ENCODE data around the gene GUCA2B.

GUCA2B gene

DNA sequence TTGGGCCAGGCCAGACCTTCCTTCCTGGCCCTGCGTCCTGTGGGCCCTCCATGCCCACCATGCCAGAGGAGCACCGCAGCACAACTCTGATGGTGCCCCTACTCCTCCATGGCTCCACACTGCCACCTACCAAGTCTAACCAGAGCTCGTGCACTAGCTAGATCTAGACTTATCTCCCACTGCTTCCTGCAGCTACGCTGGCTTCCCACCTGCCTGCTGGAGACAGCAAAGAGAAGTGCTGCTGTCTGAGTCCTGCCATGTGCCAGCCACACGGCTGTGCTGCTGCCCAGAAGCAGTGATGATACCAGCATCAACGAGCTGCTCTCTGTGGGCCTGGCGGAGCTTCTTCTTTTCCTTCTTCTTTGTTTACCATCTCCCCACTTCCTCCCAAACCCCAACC lies 4.5 kb downstream of the GUCA2B start:
- DNase-seq = peak; percentile 71 to 88 (median 80)
- peaks cover 0 to 12% (median 2%) of the 10 kb centered on the region in 5 experiments for H3K9me3 ChIP-seq (ENCODE audit: control extremely low read depth in 1 of 5, control insufficient read depth in 4 of 5, insufficient read depth in 2 of 5, low read depth in 1 of 5, low read length in 4 of 5)
- no peaks in the 10 kb centered on the region for H3K36me3 ChIP-seq (ENCODE audit: control insufficient read depth in 4 of 4, insufficient read depth in 4 of 4, low read length in 3 of 4)
- ChIA-PET POLR2A (no interaction called here), CTCF (interaction anchor here (0.8 to 3.4 kb wide), 6 partner anchors 9 to 584 kb away, joined by 3 to 23 read pairs (median 4); no protein-coding TSS in a partner anchor)
- H3K4me1 ChIP-seq (ENCODE audit: control extremely low read depth in 1 of 4, control insufficient read depth in 4 of 4, insufficient read depth in 4 of 4, low read length in 3 of 4) = peaks cover 0 to 11% (median 4%) of the 10 kb centered on the region in 4 experiments
- H3K27me3 ChIP-seq (replicated peaks in 2 of 5; ENCODE audit: control insufficient read depth in 4 of 5, insufficient read depth in 5 of 5, low read length in 4 of 5) = no peaks in the 10 kb centered on the region
- H3K27ac ChIP-seq (ENCODE audit: insufficient read depth in 1 of 2, low read depth in 1 of 2, low read length in 2 of 2, poor library complexity in 1 of 2, severe bottlenecking in 2 of 2) = no peak overlapping the region
- H3K4me3 ChIP-seq (ENCODE audit: control insufficient read depth in 1 of 7, extremely low read depth in 1 of 7, insufficient read depth in 4 of 7, low read depth in 2 of 7, low read length in 6 of 7) = no peak overlapping the region
- 20% methylated on average over 6 of the region's 7 CpGs for WGBS (ENCODE audit: insufficient coverage)

DNA sequence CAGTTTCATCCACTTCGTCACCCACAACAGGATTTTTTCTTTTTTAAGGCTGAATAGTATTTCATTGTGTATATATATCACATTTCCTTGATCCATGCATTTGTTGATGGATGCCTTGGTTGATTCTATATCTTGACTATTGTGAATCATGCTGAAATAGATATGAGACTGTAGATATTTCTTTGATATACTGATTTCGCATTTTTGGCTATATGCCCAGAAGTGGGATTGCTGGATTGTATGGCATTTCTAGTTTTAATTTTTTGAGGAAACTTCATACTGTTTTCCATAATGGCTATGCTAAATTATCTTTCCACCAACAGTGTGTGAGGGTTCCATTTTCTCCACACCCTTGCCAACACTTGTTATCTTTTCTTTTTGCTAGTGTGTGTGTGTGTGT lies 5.0 kb downstream of the GUCA2B start:
- CTCF ChIA-PET = interaction anchor here (1.0 to 3.4 kb wide), 4 partner anchors 11 to 584 kb away, joined by 3 to 23 read pairs (median 4); no protein-coding TSS in a partner anchor
- Histone ChIP-seq H3K36me3 (ENCODE audit: control insufficient read depth in 4 of 4, insufficient read depth in 4 of 4, low read length in 3 of 4) (no peaks in the 10 kb centered on the region), H3K27ac (ENCODE audit: insufficient read depth in 1 of 2, low read depth in 1 of 2, low read length in 2 of 2, poor library complexity in 1 of 2, severe bottlenecking in 2 of 2) (no peak overlapping the region), H3K4me1 (ENCODE audit: control extremely low read depth in 1 of 4, control insufficient read depth in 4 of 4, insufficient read depth in 4 of 4, low read length in 3 of 4) (peaks cover 0 to 11% (median 4%) of the 10 kb centered on the region in 4 experiments), H3K4me3 (ENCODE audit: control insufficient read depth in 1 of 7, extremely low read depth in 1 of 7, insufficient read depth in 4 of 7, low read depth in 2 of 7, low read length in 6 of 7) (no peak overlapping the region), H3K27me3 (replicated peaks in 2 of 5; ENCODE audit: control insufficient read depth in 4 of 5, insufficient read depth in 5 of 5, low read length in 4 of 5) (no peaks in the 10 kb centered on the region), H3K9me3 (ENCODE audit: control extremely low read depth in 1 of 5, control insufficient read depth in 4 of 5, insufficient read depth in 2 of 5, low read depth in 1 of 5, low read length in 4 of 5) (peaks cover 0 to 12% (median 2%) of the 10 kb centered on the region in 5 experiments)
- WGBS (ENCODE audit: insufficient coverage) = no CpG with 5 or more reads among the region's 2 CpGs
- POLR2A ChIA-PET = interaction anchor here (0.6 kb wide), 1 partner anchor 883 kb away, joined by 3 read pairs; no protein-coding TSS in a partner anchor
- DNase-seq = no peak

DNA sequence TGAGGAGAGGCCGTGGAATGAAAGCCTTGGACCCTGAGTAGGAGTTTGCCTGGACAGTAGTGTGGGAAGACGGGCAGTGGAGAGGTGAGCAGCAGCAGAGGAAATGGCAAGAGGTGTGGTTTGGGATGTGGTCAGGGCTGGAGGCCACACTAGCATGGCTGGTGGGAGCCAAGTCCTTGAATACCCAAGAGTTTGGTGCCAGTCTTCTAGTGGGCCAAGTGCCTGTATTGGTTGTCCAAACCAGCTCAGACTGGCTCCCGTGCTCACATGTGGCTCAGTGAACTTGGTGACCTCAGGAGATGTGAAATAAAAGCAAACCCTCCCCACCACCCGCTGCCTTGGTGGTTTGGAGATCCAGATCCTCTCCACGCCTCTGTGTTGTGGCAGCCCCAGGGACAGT lies 9.0 kb downstream of the GUCA2B start:
- H3K27ac ChIP-seq (ENCODE audit: insufficient read depth in 1 of 2, low read depth in 1 of 2, low read length in 2 of 2, poor library complexity in 1 of 2, severe bottlenecking in 2 of 2) = no peak overlapping the region
- H3K27me3 ChIP-seq (replicated peaks in 2 of 5; ENCODE audit: control insufficient read depth in 4 of 5, insufficient read depth in 5 of 5, low read length in 4 of 5) = no peaks in the 10 kb centered on the region
- ChIA-PET POLR2A (no interaction called here), CTCF (interaction anchor here (0.8 to 6.6 kb wide), 3 partner anchors 10 to 15 kb away, joined by 3 to 53 read pairs (median 3); no protein-coding TSS in a partner anchor)
- peaks cover 0 to 12% (median 2%) of the 10 kb centered on the region in 5 experiments for H3K9me3 ChIP-seq (ENCODE audit: control extremely low read depth in 1 of 5, control insufficient read depth in 4 of 5, insufficient read depth in 2 of 5, low read depth in 1 of 5, low read length in 4 of 5)
- DNase-seq = no peak
- H3K4me1 ChIP-seq (ENCODE audit: control extremely low read depth in 1 of 4, control insufficient read depth in 4 of 4, insufficient read depth in 4 of 4, low read length in 3 of 4) = peaks cover 0 to 11% (median 6%) of the 10 kb centered on the region in 4 experiments
- no peak overlapping the region for H3K4me3 ChIP-seq (ENCODE audit: control insufficient read depth in 1 of 7, extremely low read depth in 1 of 7, insufficient read depth in 4 of 7, low read depth in 2 of 7, low read length in 6 of 7)
- WGBS (ENCODE audit: insufficient coverage) = 86% methylated on average over 4 of the region's 5 CpGs
- no peaks in the 10 kb centered on the region for H3K36me3 ChIP-seq (ENCODE audit: control insufficient read depth in 4 of 4, insufficient read depth in 4 of 4, low read length in 3 of 4)

DNA sequence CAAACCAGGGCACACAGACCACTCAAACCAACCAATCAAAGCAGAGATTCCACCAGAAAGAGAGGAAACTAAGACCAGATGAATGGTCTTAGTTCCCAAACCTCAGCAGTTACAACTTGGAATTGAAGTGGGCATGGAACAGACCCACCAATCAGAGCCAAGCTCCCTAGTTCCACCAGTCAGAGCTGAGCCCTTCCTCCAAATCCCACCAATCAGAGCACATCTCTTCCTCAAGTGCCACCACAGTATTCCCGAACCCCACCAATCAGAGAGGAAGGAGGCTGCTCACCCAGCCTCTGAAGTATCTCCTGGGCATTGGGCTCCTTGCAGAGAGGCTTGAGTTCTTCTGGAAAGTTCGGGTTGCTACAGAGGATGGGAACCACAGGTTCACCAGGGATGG lies 9.9 kb downstream of the GUCA2B start:
- peaks cover 0 to 12% (median 2%) of the 10 kb centered on the region in 5 experiments for H3K9me3 ChIP-seq (ENCODE audit: control extremely low read depth in 1 of 5, control insufficient read depth in 4 of 5, insufficient read depth in 2 of 5, low read depth in 1 of 5, low read length in 4 of 5)
- no peaks in the 10 kb centered on the region for H3K27me3 ChIP-seq (replicated peaks in 2 of 5; ENCODE audit: control insufficient read depth in 4 of 5, insufficient read depth in 5 of 5, low read length in 4 of 5)
- peaks cover 0 to 8% (median 5%) of the 10 kb centered on the region in 4 experiments for H3K4me1 ChIP-seq (ENCODE audit: control extremely low read depth in 1 of 4, control insufficient read depth in 4 of 4, insufficient read depth in 4 of 4, low read length in 3 of 4)
- no peaks in the 10 kb centered on the region for H3K36me3 ChIP-seq (ENCODE audit: control insufficient read depth in 4 of 4, insufficient read depth in 4 of 4, low read length in 3 of 4)
- CTCF ChIA-PET = interaction anchor here (0.8 to 6.6 kb wide), 3 partner anchors 9 to 14 kb away, joined by 3 to 53 read pairs (median 3); no protein-coding TSS in a partner anchor
- no peak for DNase-seq
- 100% methylated on average over 2 of the region's 2 CpGs for WGBS (ENCODE audit: insufficient coverage)
- H3K27ac ChIP-seq (ENCODE audit: insufficient read depth in 1 of 2, low read depth in 1 of 2, low read length in 2 of 2, poor library complexity in 1 of 2, severe bottlenecking in 2 of 2) = no peak overlapping the region
- H3K4me3 ChIP-seq (ENCODE audit: control insufficient read depth in 1 of 7, extremely low read depth in 1 of 7, insufficient read depth in 4 of 7, low read depth in 2 of 7, low read length in 6 of 7) = no peak overlapping the region
- POLR2A ChIA-PET = no interaction called here

DNA sequence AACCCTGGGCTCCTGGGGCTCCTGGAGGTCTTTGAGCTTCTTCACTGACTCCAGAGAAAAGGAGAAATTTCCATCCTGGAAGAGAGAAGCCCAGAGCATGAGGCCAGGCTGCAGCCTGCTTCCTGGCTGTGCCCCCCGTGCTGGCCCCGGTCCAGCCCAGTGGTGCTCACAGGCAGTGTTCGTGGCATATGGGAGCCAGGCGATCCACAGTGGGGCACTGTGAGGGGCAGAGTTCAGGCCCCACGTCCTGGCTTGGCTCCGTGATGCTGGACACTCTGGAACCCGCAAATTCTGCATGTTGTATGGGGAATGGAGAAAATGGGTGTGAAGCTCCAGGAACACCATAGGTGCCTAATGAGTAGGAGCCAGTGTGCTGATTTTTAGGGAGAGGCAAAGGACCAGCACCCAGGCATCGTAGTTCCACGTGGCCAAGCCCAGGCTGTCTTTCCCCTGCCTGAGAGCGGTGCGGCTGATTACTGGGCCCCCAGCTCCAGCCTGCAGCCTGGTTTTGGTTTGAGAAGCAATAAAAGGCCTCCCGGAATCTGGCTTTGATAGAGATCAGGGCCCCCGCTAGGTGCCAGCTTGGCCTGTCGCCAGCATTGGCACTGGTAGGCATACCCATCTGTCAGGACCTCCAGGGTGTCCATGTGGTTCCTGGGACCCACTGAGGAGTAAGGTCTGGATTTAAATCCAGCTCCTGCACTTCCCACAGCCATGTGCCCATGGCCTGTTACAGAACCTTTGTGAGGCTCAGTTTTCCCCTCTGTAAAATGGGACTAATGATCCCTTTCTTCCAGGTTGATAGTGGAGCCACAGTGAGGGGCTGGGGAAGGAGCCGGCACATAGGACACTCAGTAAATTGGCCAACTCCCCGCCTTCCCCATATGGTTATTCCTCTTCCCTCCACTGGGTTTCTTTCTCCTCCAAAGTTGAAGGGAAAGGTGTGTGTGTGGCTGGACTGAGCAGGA lies 10.6 kb downstream of the GUCA2B start:
- ChIA-PET POLR2A (no interaction called here), CTCF (interaction anchor here (6.6 kb wide), 1 partner anchor 9 kb away, joined by 53 read pairs; no protein-coding TSS in a partner anchor)
- WGBS (ENCODE audit: insufficient coverage) = 91% methylated on average over 14 of the region's 16 CpGs
- Histone ChIP-seq H3K4me3 (ENCODE audit: control insufficient read depth in 1 of 7, extremely low read depth in 1 of 7, insufficient read depth in 4 of 7, low read depth in 2 of 7, low read length in 6 of 7) (no peak overlapping the region), H3K36me3 (ENCODE audit: control insufficient read depth in 4 of 4, insufficient read depth in 4 of 4, low read length in 3 of 4) (no peaks in the 10 kb centered on the region), H3K4me1 (ENCODE audit: control extremely low read depth in 1 of 4, control insufficient read depth in 4 of 4, insufficient read depth in 4 of 4, low read length in 3 of 4) (peaks cover 0 to 8% (median 5%) of the 10 kb centered on the region in 4 experiments), H3K27ac (ENCODE audit: insufficient read depth in 1 of 2, low read depth in 1 of 2, low read length in 2 of 2, poor library complexity in 1 of 2, severe bottlenecking in 2 of 2) (no peak overlapping the region), H3K27me3 (replicated peaks in 2 of 5; ENCODE audit: control insufficient read depth in 4 of 5, insufficient read depth in 5 of 5, low read length in 4 of 5) (no peaks in the 10 kb centered on the region), H3K9me3 (ENCODE audit: control extremely low read depth in 1 of 5, control insufficient read depth in 4 of 5, insufficient read depth in 2 of 5, low read depth in 1 of 5, low read length in 4 of 5) (peaks cover 0 to 12% (median 2%) of the 10 kb centered on the region in 5 experiments)
- DNase-seq = no peak

DNA sequence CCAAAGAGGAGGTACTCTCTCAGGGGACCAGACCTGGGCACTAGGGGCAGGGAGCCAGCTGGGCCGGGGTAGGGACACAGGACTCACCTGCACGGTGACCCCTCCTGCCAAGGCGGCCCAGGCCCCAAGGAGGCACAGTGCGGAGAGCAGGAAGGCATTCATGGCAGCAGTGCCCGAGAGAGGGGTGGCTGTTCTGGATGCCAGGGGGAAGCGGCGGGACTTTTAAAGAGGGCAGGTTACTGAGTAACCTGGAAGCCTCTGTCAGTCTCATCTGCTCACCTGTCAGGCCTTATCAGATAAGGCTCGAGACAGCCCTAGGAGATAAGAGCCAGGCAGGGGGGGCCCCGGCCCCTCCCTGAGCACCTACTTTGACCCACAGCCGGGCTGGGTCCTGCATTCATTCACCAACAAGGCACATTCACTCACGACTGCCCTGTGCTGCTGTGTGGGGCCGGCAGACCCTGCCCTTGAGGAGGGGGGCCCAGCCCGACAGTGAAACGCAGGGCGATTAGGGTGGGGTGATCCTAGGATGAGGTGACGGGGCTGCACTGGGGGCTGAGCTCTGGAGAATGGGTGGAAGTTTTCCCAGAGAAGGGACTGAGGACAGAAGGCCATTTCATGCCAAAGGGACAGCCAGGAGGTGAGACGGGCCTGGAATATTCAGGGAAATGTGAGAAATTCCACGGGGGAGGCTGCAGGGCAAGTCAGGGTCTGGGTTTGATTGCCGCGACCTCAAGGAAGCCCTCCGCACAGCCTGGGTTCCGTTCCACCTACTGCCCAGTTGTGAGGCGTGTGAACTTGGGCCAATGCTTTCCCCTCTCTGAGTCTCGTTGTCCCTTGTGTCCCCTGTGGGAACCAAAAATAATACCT lies 11.6 kb downstream of the GUCA2B start, which contains the start of gene GUCA2A:
TSS of gene GUCA2A (minus strand) at position 195 of the 870 bp plus-strand sequence. CDS start at position 162, 33 bp downstream.
- Histone ChIP-seq H3K36me3 (ENCODE audit: control insufficient read depth in 4 of 4, insufficient read depth in 4 of 4, low read length in 3 of 4) (no peaks in the 10 kb centered on the region), H3K27ac (ENCODE audit: insufficient read depth in 1 of 2, low read depth in 1 of 2, low read length in 2 of 2, poor library complexity in 1 of 2, severe bottlenecking in 2 of 2) (no peak within 1 kb of the TSS), H3K4me3 (ENCODE audit: control insufficient read depth in 1 of 7, extremely low read depth in 1 of 7, insufficient read depth in 4 of 7, low read depth in 2 of 7, low read length in 6 of 7) (no peak within 1 kb of the TSS), H3K27me3 (replicated peaks in 2 of 5; ENCODE audit: control insufficient read depth in 4 of 5, insufficient read depth in 5 of 5, low read length in 4 of 5) (no peaks in the 10 kb centered on the region), H3K9me3 (ENCODE audit: control extremely low read depth in 1 of 5, control insufficient read depth in 4 of 5, insufficient read depth in 2 of 5, low read depth in 1 of 5, low read length in 4 of 5) (peaks cover 0 to 12% (median 2%) of the 10 kb centered on the region in 5 experiments), H3K4me1 (ENCODE audit: control extremely low read depth in 1 of 4, control insufficient read depth in 4 of 4, insufficient read depth in 4 of 4, low read length in 3 of 4) (peaks cover 0 to 8% (median 5%) of the 10 kb centered on the region in 4 experiments)
- ChIA-PET CTCF (interaction anchor here (6.6 kb wide), 1 partner anchor 8 kb away, joined by 53 read pairs; no protein-coding TSS in a partner anchor), POLR2A (no interaction called here)
- DNase-seq = no peak
- 93% methylated on average over 20 of the region's 24 CpGs for WGBS (ENCODE audit: insufficient coverage)

Data from common myeloid progenitor, CD34-positive (primary cell).